ENCODE data around the gene GINM1. TPM values are rescaled to one million over a fixed set of nuclear protein-coding genes. Genes with fewer than 3 reads are reported as not detected.
A peak's percentile ranks its signal among the peaks of the same experiment; 100 is the strongest.

The GINM1 gene
- total and polyA plus RNA-seq, 9 of the 15 experiments (the other 6 are each of a cell fraction or from before 2014, with no cell fraction given): 5.0 to 19.3 (median 14.2) TPM

DNA sequence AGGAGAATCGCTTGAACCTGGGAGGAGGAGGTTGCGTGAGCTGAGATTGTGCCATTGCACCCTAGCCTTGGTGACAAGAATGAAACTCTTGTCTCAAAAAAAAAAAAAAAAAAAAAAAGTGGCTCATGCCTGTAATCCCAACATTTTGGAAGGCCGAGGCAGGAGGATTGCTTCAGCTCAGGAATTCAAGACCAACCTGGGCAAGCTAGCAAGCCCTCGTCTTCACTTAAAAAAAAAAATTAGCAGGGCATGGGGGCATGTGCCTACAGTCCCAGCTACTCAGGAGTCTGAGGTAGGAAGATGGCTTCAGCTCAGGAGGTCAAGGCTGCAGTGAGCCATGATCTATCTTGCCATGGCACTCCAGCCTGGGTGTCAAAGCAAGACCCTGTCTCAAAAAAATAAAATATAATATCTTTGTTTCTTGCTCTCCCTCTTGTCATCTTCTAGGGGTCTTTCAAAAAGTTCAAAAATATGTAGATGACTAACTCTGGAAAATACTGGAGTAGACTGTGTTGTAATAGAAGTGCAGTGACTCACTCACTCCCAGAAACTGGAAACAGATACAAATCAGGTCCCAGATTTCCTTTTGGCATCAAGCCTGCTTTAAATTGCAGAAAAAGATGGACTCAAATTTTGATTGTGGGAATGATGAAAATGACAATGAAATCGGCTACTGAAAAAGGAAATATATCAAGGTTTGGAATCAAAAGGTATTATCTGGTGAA lies 2.8 kb upstream of the GINM1 start:
- peaks cover 6 to 17% of the 10 kb centered on the region in 2 experiments; a peak in 4 of 5 replicates for H3K4me1 ChIP-seq (replicated peaks in 1 of 2; ENCODE audit: control insufficient read depth in 2 of 2, insufficient read depth in 2 of 2, low read length in 2 of 2)
- ChIA-PET CTCF (ENCODE audit: low intra/inter-chr PET ratio) (interaction anchor here (0.6 kb wide), 1 partner anchor 270 kb away, joined by 6 read pairs; no protein-coding TSS in a partner anchor), POLR2A (interaction anchor here (1.1 to 6.1 kb wide), 4 partner anchors 10 to 18 kb away, joined by 4 to 34 read pairs (median 12); partner anchors contain the start of gene PPIL4)
- H2AFZ ChIP-seq (ENCODE audit: low read depth, low read length): no peak overlapping the region
- H3K27ac ChIP-seq (ENCODE audit: extremely low read depth, low read depth, low read length): no peak overlapping the region
- no peak for FAIRE-seq
- no peaks in the 10 kb centered on the region for H3K9me1 ChIP-seq (ENCODE audit: control insufficient read depth, insufficient read depth, low read length)
- no peaks in the 10 kb centered on the region for H3K27me3 ChIP-seq (ENCODE audit: control insufficient read depth in 2 of 2, insufficient read depth in 2 of 2, low read length in 2 of 2)
- H3K9me3 ChIP-seq (replicated peaks; ENCODE audit: control insufficient read depth, insufficient read depth, low read depth, low read length): no peaks in the 10 kb centered on the region
- no peak overlapping the region for H3K4me3 ChIP-seq
- no peak for DNase-seq (ENCODE audit: extremely low read depth in 1 of 4, low spot score in 3 of 4)
- intact Hi-C loops (cut with micrococcal nuclease): loop anchor here (10.0 kb wide), 2 partner anchors 301 to 441 kb away; partner anchors contain the start of gene LRP11
- WGBS (ENCODE audit: insufficient coverage, low coverage, missing lambda C conversion rate): 28% methylated on average over 4 of the region's 5 CpGs
- no peak for ATAC-seq
- H3K36me3 ChIP-seq (ENCODE audit: control insufficient read depth, insufficient read depth, low read length): no peaks in the 10 kb centered on the region
- peaks cover 4% of the 10 kb centered on the region; the same call in 1 of the 2 replicates for H4K20me1 ChIP-seq (replicated peaks; ENCODE audit: control insufficient read depth, insufficient read depth, low read length)
- no peak overlapping the region for H3K4me2 ChIP-seq (ENCODE audit: insufficient read depth, low read length)
- no TSS peak for BruUV-seq (replicated peaks)
- 0 out of 2 replicates have a peak, but pooled peaks have one; percentile 19 for TF ChIP-seq DPF2 (IDR thresholded peaks at IDR 0.05)
- TF ChIP-seq JUND (IDR thresholded peaks at IDR 0.05; ENCODE audit: borderline replicate concordance, low read depth, low read length): peak; percentile 63; the same call in 1 of the 2 replicates
- no peak; the same call in 2 of the 3 replicates for TF ChIP-seq JUND (tag; IDR thresholded peaks at IDR 0.05; ENCODE audit: borderline replicate concordance, low read depth, low read length)
- TF ChIP-seq JUN (IDR thresholded peaks at IDR 0.05; ENCODE audit: borderline replicate concordance, low read depth, low read length): 0 out of 2 replicates have a peak, but pooled peaks have one; percentile 40
- no peak for TF ChIP-seq JUN (CRISPR knock-in tag; IDR thresholded peaks at IDR 0.05; ENCODE audit: borderline replicate concordance)
- no peak for TF ChIP-seq PML (IDR thresholded peaks at IDR 0.05; ENCODE audit: low read length)
- TF ChIP-seq ATF3 (IDR thresholded peaks at IDR 0.05): peak; percentile 56
- no peak for TF ChIP-seq ATF3 (CRISPR knock-in tag; conservative IDR thresholded peaks at IDR 0.05)
- no peak for TF ChIP-seq TFAM (CRISPR knock-in tag; conservative IDR thresholded peaks at IDR 0.05)
- no peak for TF ChIP-seq HLTF (IDR thresholded peaks at IDR 0.05)
- peak; percentile 27; the same call in 1 of the 2 replicates for TF ChIP-seq NFIC (IDR thresholded peaks at IDR 0.05)
- peak; percentile 85 for TF ChIP-seq FOSL1 (tag; conservative IDR thresholded peaks at IDR 0.05)
- 0 out of 2 replicates have a peak, but pooled peaks have one; percentile 16 for TF ChIP-seq ARID1B (IDR thresholded peaks at IDR 0.05)
- no peak overlapping the region for H3K9ac ChIP-seq (ENCODE audit: insufficient read depth in 1 of 2, low read depth in 2 of 2, low read length in 2 of 2)
- H3K79me2 ChIP-seq (ENCODE audit: control insufficient read depth, insufficient read depth, low read length): peaks cover 22% of the 10 kb centered on the region
- in situ Hi-C loops (cut with MboI): no loop called here

Data from K562 (cell line).